IMR-90 (cell line): ENCODE data around the gene NPEPPS. TPM values are rescaled to one million over a fixed set of nuclear protein-coding genes. Genes with fewer than 3 reads are reported as not detected.
"Not testable (repeated sequence)": the region's sequence is repeated elsewhere in the genome, so short reads cannot be mapped to it uniquely, and the experiment has no call there.

Experiments
- ATAC-seq: fragments of 200-7000 bp; cut with Tn5 transposase; 2 replicates; pipeline ENCODE4 v1.9.1; 2020; ENCODE audit warnings: low read depth, mild to moderate bottlenecking, moderate library complexity
- BruUV-seq: library from RNA; stranded (reverse); fragments of 400-500 nt; replicated peaks from 2 replicates; lab custom pipeline; 2021; lab: Mats Ljungman, UMichigan
- CTCF ChIA-PET: fragments of 300-600 bp; formaldehyde crosslinking; extraction: SDS; loops from one replicate; lab custom pipeline; 2021; ENCODE audit warnings: antibody characterized with exemption; lab: Yijun Ruan, JAX
- POLR2A ChIA-PET: fragments of 300-600 bp; sonication (Branson Sonifier 250); formaldehyde crosslinking; loops from one replicate; lab custom pipeline; 2022; ENCODE audit warnings: antibody characterized with exemption; ENCODE audit not compliant: unreplicated experiment; lab: Charles Lee
- DNase-seq: peaks from one replicate; pipeline ENCODE4 v3.0.0; 2013
- H2AFZ ChIP-seq: replicated peaks from 2 replicates; pipeline ENCODE3; 2013; ENCODE audit warnings: low read length, mild to moderate bottlenecking; ENCODE audit not compliant: poor library complexity
- H2AK5ac ChIP-seq: 2 replicates; pipeline ENCODE4 v1.6.1; 2013; ENCODE audit warnings: low read depth, low read length, inconsistent platforms
- H2AK9ac ChIP-seq: replicated peaks from 2 replicates; pipeline ENCODE3; 2013; ENCODE audit warnings: mild to moderate bottlenecking, low read depth, low read length, moderate library complexity; ENCODE audit not compliant: poor library complexity
- H2BK120ac ChIP-seq: 2 replicates; pipeline ENCODE4 v1.6.1; 2013; ENCODE audit warnings: low read depth, low read length, inconsistent platforms
- H2BK15ac ChIP-seq: 3 replicates; pipeline ENCODE4 v1.6.1; 2013; ENCODE audit warnings: low read depth, low read length, inconsistent platforms
- H2BK20ac ChIP-seq: 2 replicates; pipeline ENCODE4 v1.6.1; 2013; ENCODE audit warnings: low read depth, mild to moderate bottlenecking, inconsistent platforms, low read length, moderate library complexity
- H2BK5ac ChIP-seq: 2 replicates; pipeline ENCODE4 v1.6.1; 2013; ENCODE audit warnings: mild to moderate bottlenecking, low read depth, low read length, inconsistent platforms; ENCODE audit not compliant: poor library complexity, severe bottlenecking
- H3K14ac ChIP-seq: replicated peaks from 2 replicates; pipeline ENCODE4 v1.6.1; 2013; ENCODE audit warnings: low read depth, low read length, inconsistent platforms
- H3K18ac ChIP-seq: 2 replicates; pipeline ENCODE4 v1.6.1; 2013; ENCODE audit warnings: low read depth, low read length, control low read depth
- H3K23ac ChIP-seq: 2 replicates; pipeline ENCODE4 v1.6.1; 2013; ENCODE audit warnings: low read depth, low read length, inconsistent platforms
- H3K27ac ChIP-seq: 2 replicates; pipeline ENCODE4 v1.5.1; 2013; ENCODE audit warnings: mild to moderate bottlenecking, control low read depth, low read length; ENCODE audit not compliant: insufficient read depth
- H3K27me3 ChIP-seq: 2 replicates; pipeline ENCODE4 v1.6.1; 2013; ENCODE audit warnings: low read length; ENCODE audit not compliant: control insufficient read depth, insufficient read depth
- H3K36me3 ChIP-seq: 2 replicates; pipeline ENCODE4 v1.6.1; 2013; ENCODE audit warnings: low read length, mixed read lengths; ENCODE audit not compliant: control insufficient read depth, insufficient read depth
- H3K4ac ChIP-seq: 2 replicates; pipeline ENCODE4 v1.6.1; 2013; ENCODE audit warnings: low read depth, low read length, inconsistent platforms
- H3K4me1 ChIP-seq: 2 replicates; pipeline ENCODE4 v1.6.1; 2013; ENCODE audit warnings: low read length, mixed read lengths; ENCODE audit not compliant: control insufficient read depth, insufficient read depth
- H3K4me2 ChIP-seq: 2 replicates; pipeline ENCODE4 v1.6.1; 2013; ENCODE audit warnings: low read depth, mild to moderate bottlenecking, control low read depth, low read length, moderate library complexity
- H3K4me3 ChIP-seq: 2 replicates; pipeline ENCODE4 v1.5.1; 2013; ENCODE audit warnings: low read depth, mild to moderate bottlenecking, control low read depth, low read length, moderate library complexity; ENCODE audit not compliant: insufficient read depth
- H3K56ac ChIP-seq: 2 replicates; pipeline ENCODE4 v1.6.1; 2013; ENCODE audit warnings: low read length, inconsistent platforms; ENCODE audit not compliant: insufficient read depth; ENCODE audit errors: extremely low read depth
- H3K79me1 ChIP-seq, 2 experiments: 2 replicates each; pipeline ENCODE4 v1.6.1; 2013; ENCODE audit warnings: low read length in 2 of 2, inconsistent platforms in 1 of 2, low read depth in 1 of 2
- H3K9ac ChIP-seq: 2 replicates; pipeline ENCODE4 v1.6.1; 2013; ENCODE audit warnings: low read depth, low read length, control low read depth
- H3K9me1 ChIP-seq: 2 replicates; pipeline ENCODE4 v1.6.1; 2013; ENCODE audit warnings: low read length, inconsistent platforms; ENCODE audit not compliant: insufficient read depth
- H3K9me3 ChIP-seq: 2 replicates; pipeline ENCODE4 v1.6.1; 2013; ENCODE audit warnings: low read length; ENCODE audit not compliant: control insufficient read depth, insufficient read depth
- H4K20me1 ChIP-seq: 2 replicates; pipeline ENCODE4 v1.6.1; 2013; ENCODE audit warnings: low read length, inconsistent platforms; ENCODE audit not compliant: insufficient read depth
- H4K5ac ChIP-seq: 2 replicates; pipeline ENCODE4 v1.6.1; 2013; ENCODE audit warnings: mild to moderate bottlenecking, low read depth, low read length, control low read depth
- H4K8ac ChIP-seq, 2 experiments: 2 replicates each; pipeline ENCODE4 v1.6.1; 2013; ENCODE audit warnings: low read depth in 2 of 2, low read length in 2 of 2, control low read depth in 1 of 2, inconsistent platforms in 1 of 2
- H4K91ac ChIP-seq: 2 replicates; pipeline ENCODE4 v1.6.1; 2013; ENCODE audit warnings: low read depth, low read length, inconsistent platforms; ENCODE audit not compliant: insufficient read depth
- WGBS, 2 experiments: methylation state at CpG; one replicate each; pipeline versions ENCODE4 v1.1.5 to v1.1.7; 2013; ENCODE audit warnings: missing lambda C conversion rate in 2 of 2; ENCODE audit not compliant: insufficient read length in 1 of 2; ENCODE audit errors: extremely low coverage in 2 of 2; 5-methylcytosine and 5-hydroxymethylcytosine counted together
- dilution Hi-C: fragments of 300-500 bp; cut with HindIII; formaldehyde crosslinking; loops from one replicate; pipeline ENCODE4 v1.14.3; 2018; ENCODE audit warnings: low sequenced_read_pairs; ENCODE audit not compliant: unreplicated experiment
- in situ Hi-C: fragments of 300-500 bp; cut with MboI; formaldehyde crosslinking; loops from 3 replicates; pipeline ENCODE4 v1.14.3; 2019; ENCODE audit warnings: low sequenced_read_pairs, inconsistent platforms, mixed read lengths
- intact Hi-C: fragments of 100-400 bp; cut with micrococcal nuclease; formaldehyde crosslinking; loops from 2 replicates; pipeline ENCODE4 v1.10.0; 2022
- polyA plus RNA-seq, 3 experiments: library from polyadenylated mRNA; depleted of rRNA; stranded (reverse); fragments of >200 nt; gene quantifications; 2 replicates each; pipeline ENCODE4 v1.2.3, GENCODE V29; 2012; ENCODE audit warnings: low replicate concordance in 1 of 3
- total RNA-seq: library from RNA; depleted of rRNA; stranded (reverse); fragments of >200 nt; gene quantifications from 2 replicates; pipeline ENCODE4 v1.2.3, GENCODE V29; 2012

NPEPPS gene
- total and polyA plus RNA-seq, 2 of the 4 experiments (the other 2 are of a cell fraction), result 54.1 to 64.6 TPM

GRCh38 chr17:47582416-47582815, 51.5 kb downstream of the NPEPPS start:
- H4K8ac ChIP-seq, H4K20me1 ChIP-seq, H3K23ac ChIP-seq, H3K27me3 ChIP-seq, H3K9me3 ChIP-seq, in situ Hi-C loops, H2AFZ ChIP-seq, H3K27ac ChIP-seq, CTCF ChIA-PET, H2BK20ac ChIP-seq, BruUV-seq, H3K9ac ChIP-seq, H3K4ac ChIP-seq, H2BK5ac ChIP-seq, H3K9me1 ChIP-seq, dilution Hi-C loops, DNase-seq, H3K56ac ChIP-seq, intact Hi-C loops, H4K91ac ChIP-seq, POLR2A ChIA-PET, H3K4me2 ChIP-seq, H3K4me1 ChIP-seq, H3K14ac ChIP-seq, H2AK5ac ChIP-seq, H3K36me3 ChIP-seq, ATAC-seq, H2BK120ac ChIP-seq, H3K4me3 ChIP-seq, H2AK9ac ChIP-seq, H4K5ac ChIP-seq, H3K18ac ChIP-seq, H2BK15ac ChIP-seq, H3K79me1 ChIP-seq: not testable (repeated sequence)
- WGBS, 2 experiments, result no CpG with 5 or more reads among the region's 1 CpG

DNA sequence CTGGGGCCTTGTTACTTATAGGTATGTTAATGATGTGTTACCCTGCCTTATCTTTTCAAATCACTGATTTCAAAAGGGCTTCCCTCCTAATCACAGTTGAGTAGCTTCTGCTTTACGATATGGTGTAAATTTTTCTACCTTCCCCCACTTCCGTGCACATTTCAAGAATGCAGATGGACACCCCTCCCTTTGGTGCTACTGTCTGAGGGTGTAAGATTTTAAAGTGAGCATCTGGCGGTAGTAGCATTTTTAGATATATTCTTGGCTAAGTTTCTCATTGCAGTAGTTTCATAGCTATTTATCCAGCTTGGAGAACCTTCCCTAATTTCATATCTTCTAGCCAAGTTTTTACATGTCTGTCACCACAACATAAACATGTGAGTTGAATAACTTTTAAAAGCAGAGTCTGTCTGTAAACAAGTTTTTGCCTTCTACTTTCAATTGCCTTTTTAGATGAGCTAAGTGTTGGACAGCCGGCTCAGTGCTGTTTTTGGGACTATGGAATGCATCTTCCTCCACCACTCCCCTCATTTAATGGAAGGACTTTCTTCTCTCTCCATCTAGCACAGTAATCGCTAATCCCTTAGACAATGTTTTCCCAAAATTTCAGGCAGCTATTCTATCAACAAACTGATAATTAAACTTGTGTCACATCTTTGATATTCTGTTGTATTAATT, 55.6 kb downstream of the NPEPPS start:
- H3K4me1 ChIP-seq, H4K8ac ChIP-seq, BruUV-seq, H4K5ac ChIP-seq, H3K14ac ChIP-seq, H2BK5ac ChIP-seq, H3K9me1 ChIP-seq, H3K56ac ChIP-seq, H3K4ac ChIP-seq, H3K9me3 ChIP-seq, H2BK15ac ChIP-seq, H2AFZ ChIP-seq, POLR2A ChIA-PET, H2AK9ac ChIP-seq, dilution Hi-C loops, H3K18ac ChIP-seq, DNase-seq, H3K23ac ChIP-seq, H3K27me3 ChIP-seq, H4K20me1 ChIP-seq, intact Hi-C loops, H3K4me3 ChIP-seq, H2BK20ac ChIP-seq, H2AK5ac ChIP-seq, H3K9ac ChIP-seq, H3K79me1 ChIP-seq, in situ Hi-C loops, H4K91ac ChIP-seq, CTCF ChIA-PET, H3K36me3 ChIP-seq, H3K27ac ChIP-seq, H2BK120ac ChIP-seq: not testable (repeated sequence)
- WGBS, 2 experiments, result no CpG with 5 or more reads among the region's 5 CpGs
- ATAC-seq, result peak; percentile 88
- peak overlapping the region; percentile 40; the same call in 1 of the 2 replicates for H3K4me2 ChIP-seq
